GM19372 (cell line): Measurements from ENCODE around the gene GRN.
"Not testable (repeated sequence)": the region's sequence is repeated elsewhere in the genome, so short reads cannot be mapped to it uniquely, and the experiment has no call there.

ENCODE experiments used
- ATAC-seq: cut with Tn5 transposase; IDR thresholded peaks from one replicate; pipeline ENCODE4 v1.9.1; 2021; ENCODE audit warnings: mild to moderate bottlenecking, low read depth, moderate library complexity; ENCODE audit not compliant: unreplicated experiment

The GRN gene

GRCh38 chr17:44359458-44360143 lies 14.5 kb downstream of the GRN start:
- no peak for ATAC-seq

- no peak for ATAC-seq
These were observed 15.0 kb downstream of the GRN start for GRCh38 chr17:44360144-44360533.

DNA sequence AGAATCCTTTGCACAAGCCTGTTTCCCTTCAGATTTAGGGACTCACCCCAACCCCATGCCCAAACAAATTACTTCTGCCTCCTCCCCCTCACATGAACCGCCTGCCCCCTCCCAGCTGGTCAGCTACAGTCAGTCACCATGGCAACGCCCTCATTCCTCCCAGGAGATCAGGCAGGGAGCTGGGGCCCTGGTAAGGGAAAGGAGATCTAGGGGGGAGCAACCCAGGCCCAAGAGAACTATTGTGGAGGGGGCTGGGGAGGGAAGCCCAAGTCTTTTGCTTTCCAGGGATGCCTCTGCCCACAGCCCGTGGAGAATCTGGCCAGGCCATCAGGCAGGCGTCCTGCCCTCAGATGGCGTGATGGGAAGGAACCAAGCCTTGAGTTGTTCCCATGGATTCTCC lies 15.7 kb downstream of the GRN start:
- no peak for ATAC-seq

DNA sequence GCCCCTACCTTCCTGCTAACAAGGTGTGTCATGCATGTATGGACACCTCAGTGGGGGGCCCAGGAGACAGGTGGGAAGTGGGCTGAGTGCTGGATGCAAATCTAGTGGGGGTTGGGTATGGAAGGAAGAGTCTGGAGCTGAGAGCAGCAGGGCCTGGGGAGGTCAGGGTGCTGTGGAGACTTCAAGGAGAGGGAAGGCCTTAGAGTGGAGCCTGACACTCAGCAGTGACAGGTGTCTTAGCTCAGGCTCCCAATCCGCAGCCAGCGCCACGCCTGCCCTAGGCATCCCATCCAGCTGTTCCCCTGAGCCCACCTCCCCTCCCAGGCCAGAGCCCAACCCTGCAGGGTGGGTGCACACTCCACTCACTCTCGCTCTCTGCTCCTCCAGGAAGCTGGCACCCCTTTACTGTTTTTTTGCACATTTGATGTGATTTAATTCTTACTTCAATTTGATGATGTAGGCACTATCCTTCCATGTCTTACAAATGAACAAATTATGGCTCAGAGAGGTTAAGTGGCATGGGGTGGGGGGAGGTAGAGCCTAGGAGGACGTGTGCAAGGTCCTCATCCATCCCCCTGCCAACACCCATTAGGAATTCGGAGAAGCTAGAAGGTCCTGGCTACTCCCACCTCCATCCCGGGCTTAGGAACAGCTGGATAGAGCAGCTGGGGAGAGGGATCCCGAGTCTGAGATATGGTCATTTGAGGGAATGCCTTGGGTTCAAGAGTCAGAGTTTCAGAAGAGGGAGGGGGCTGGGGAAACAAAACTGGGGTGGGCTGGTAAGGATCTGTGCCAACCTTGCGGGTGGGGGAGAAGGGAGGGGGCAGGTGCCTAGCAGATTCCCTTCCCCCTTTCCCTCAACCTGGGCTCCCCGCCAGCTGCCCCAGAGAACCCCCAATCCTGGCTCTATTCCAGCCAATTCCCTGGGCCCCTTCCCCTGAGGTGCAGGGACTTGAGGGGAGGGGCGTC lies 16.5 kb downstream of the GRN start:
- ATAC-seq: no peak

GRCh38 chr17:44362459-44362948 lies 17.4 kb downstream of the GRN start:
- ATAC-seq: no peak

GRCh38 chr17:44362949-44363612 lies 18.0 kb downstream of the GRN start:
- no peak for ATAC-seq

DNA sequence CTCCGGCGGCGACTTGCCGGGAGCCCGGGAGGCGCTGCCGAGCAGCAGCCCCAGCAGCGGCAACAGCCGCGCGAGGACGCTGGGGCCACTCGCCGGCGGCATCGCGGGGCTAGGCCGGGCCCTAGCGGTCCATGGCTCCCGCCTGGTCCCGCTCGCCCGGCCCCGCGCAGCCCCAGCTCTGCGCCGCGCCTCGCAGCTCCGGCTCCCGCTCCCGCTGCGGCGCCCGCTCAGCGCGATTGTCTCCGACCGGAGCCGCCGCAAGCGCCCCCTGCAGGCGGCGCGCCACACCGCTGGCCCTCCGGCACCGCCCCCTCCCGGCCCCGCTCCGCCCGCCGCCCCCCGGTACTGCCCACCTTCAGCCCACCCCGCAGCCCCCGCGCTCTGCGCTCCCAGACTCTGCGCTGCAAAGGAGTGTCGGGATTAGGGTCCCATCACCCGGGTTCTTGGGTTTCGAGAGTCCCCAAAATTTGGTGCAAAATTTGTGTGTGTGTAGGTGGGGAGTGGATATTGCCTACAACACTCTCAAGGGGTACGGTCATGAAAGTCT lies 18.6 kb downstream of the GRN start, which contains the start of gene FAM171A2:
FAM171A2 (minus strand) TSS at position 241 of the 547 bp plus-strand sequence; CDS start at position 102, 139 bp downstream.
- ATAC-seq: no peak

DNA sequence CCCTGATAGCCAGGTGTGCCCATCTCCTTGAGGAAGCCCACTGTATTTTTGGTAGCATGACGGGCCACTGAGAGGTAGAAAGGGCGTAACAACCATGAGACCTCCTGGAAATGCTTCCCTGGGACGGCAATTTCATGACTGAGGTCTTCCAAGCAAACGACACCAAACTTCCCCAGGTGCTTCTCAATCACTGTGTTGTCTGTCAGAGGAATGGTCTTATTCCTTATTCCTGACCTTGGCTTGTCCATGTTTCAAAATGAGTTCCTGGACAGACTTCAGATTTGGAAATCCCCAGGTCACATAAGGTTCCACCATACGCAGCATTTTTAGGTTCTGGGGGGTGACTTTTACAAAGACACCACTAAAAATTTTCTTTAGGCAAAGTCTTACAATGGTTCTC lies 19.9 kb downstream of the GRN start:
- ATAC-seq: not testable (repeated sequence)

- no peak for ATAC-seq
These were observed 22.3 kb downstream of the GRN start for GRCh38 chr17:44367231-44367979.

DNA sequence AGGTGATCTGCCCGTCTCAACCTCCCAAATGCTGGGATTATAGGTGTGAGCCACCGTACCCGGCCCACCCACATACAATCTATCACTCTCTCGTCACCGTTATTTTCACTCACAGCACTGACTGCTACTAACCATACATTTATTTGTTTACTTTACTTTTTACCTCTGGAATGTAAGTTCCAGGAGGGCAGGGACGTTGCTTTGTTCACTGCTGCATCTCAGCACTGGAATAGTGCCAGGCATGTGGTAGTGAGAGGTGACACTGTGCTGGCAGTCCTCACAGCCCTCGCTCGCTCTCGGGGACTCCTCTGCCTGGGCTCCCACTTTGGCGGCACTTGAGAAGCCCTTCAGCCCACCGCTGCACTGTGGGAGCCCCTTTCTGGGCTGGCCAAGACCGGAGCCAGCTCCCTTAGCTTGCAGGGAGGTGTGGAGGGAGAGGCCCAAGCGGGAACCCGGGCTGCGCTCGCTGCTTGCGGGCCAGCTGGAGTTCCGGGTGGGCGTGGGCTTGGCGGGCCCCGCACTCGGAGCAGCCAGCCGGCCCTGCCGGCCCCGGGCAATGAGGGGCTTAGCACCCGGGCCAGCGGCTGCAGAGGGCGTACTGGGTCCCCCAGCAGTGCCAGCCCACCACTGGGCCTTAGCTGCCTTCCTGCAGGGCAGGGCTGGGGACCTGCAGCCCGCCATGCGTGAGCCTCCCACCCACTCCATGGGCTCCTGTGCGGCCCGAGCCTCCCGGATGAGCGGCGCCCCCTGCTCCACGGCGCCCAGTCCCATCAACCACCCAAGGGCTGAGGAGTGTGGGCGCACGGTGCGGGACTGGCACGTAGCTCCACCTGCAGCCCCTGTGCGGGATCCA lies 23.5 kb downstream of the GRN start:
- ATAC-seq: not testable (repeated sequence)

DNA sequence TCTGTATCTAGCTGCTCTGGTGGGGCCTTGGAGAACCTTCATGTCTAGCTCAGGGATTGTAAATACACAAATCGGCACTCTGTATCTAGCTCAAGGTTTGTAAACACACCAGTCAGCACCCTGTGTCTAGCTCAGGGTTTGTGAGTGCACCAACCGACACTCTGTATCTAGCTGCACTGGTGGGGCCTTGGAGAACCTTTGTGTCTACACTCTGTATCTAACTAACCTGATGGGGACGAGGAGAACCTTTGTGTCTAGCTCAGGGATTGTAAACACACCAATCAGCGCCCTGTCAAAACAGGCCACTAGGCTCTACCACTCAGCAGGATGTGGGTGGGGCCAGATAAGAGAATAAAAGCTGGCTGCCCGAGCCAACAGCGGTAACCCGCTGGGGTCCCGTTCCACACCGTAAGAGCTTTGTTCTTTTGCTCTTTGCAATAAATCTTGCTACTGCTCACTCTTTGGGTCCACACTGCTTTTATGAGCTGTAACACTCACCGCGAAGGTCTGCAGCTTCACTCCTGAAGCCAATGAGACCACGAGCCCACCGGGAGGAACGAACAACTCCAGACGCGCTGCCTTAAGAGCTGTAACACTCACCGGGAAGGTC lies 24.4 kb downstream of the GRN start:
- ATAC-seq: not testable (repeated sequence)

GRCh38 chr17:44372036-44372435 lies 26.9 kb downstream of the GRN start:
- no peak for ATAC-seq

GRCh38 chr17:44374306-44375195 lies 29.4 kb downstream of the GRN start:
- ATAC-seq: no peak

- ATAC-seq: no peak
These were observed 30.3 kb downstream of the GRN start for GRCh38 chr17:44375196-44376017.

- ATAC-seq: no peak
These were observed 31.0 kb downstream of the GRN start for GRCh38 chr17:44376124-44376523.

GRCh38 chr17:44376779-44377178 lies 31.7 kb downstream of the GRN start:
- ATAC-seq: no peak
